Gastroesophageal sphincter (tissue), 4 donors: Measurements from ENCODE around the gene ARIH1. TPM values are rescaled to one million over a fixed set of nuclear protein-coding genes. Genes with fewer than 3 reads are reported as not detected.
"Not testable (repeated sequence)": the region's sequence is repeated elsewhere in the genome, so short reads cannot be mapped to it uniquely, and the experiment has no call there.

Experiments used
- ATAC-seq: fragments of 150-250 bp; one replicate; pipeline ENCODE4 v1.9.1; 2016; ENCODE audit warnings: mild to moderate bottlenecking, moderate library complexity
- H3K27ac ChIP-seq, 4 donors: fragments of 200-600 bp; sonication (generic) in 3 of 4; 1 replicate in 3 of 4; 2 replicates in 1 of 4; pipeline ENCODE4 v1.5.1; 2016 to 2019
- H3K27me3 ChIP-seq: fragments of 200-600 bp; sonication (generic); one replicate; pipeline ENCODE4 v1.5.1; 2019
- H3K36me3 ChIP-seq, 2 donors: fragments of 200-600 bp; sonication (generic); one replicate each; pipeline ENCODE4 v1.5.1; 2019; ENCODE audit warnings: control low read depth in 1 of 2
- H3K4me1 ChIP-seq, 3 donors: fragments of 200-600 bp; sonication (generic); 1 replicate in 2 of 3; 2 replicates in 1 of 3; pipeline ENCODE4 v1.5.1; 2016 to 2019; ENCODE audit warnings: control low read depth in 2 of 3
- H3K4me3 ChIP-seq, 2 donors: fragments of 200-600 bp; sonication (generic); one replicate each; pipeline ENCODE4 v1.5.1; 2019; ENCODE audit warnings: mild to moderate bottlenecking in 1 of 2, moderate library complexity in 1 of 2
- H3K9me3 ChIP-seq, 3 donors: fragments of 200-600 bp; sonication (generic); one replicate each; pipeline ENCODE4 v1.5.1; 2017 to 2019; ENCODE audit warnings: control low read depth in 2 of 3
- CTCF ChIP-seq, 4 experiments: fragments of 200-600 bp in 2 of 4; fragments of 450-650 bp in 2 of 4; sonication (generic) in 1 of 4; IDR thresholded peaks; one replicate each; pipeline ENCODE4 v1.5.1; 2017 to 2019; ENCODE audit warnings: antibody characterized with exemption in 4 of 4, mild to moderate bottlenecking in 2 of 4, moderate library complexity in 2 of 4
- EP300 ChIP-seq: sonication (generic); formaldehyde crosslinking; IDR thresholded peaks from one replicate; pipeline ENCODE4 v1.6.1; 2017; ENCODE audit warnings: antibody characterized with exemption, mild to moderate bottlenecking
- POLR2A ChIP-seq, 2 donors: fragments of 450-650 bp; IDR thresholded peaks; one replicate each; pipeline ENCODE4 v1.6.1; 2017; ENCODE audit warnings: antibody characterized with exemption in 2 of 2, mild to moderate bottlenecking in 2 of 2, moderate library complexity in 1 of 2
- POLR2AphosphoS5 ChIP-seq: sonication (generic); formaldehyde crosslinking; IDR thresholded peaks from one replicate; pipeline ENCODE4 v1.6.1; 2017; ENCODE audit warnings: antibody characterized with exemption
- WGBS, 2 donors: methylation state at CpG; one replicate each; pipeline ENCODE4 v1.1.5; 2018; ENCODE audit warnings: low coverage in 1 of 2; 5-methylcytosine and 5-hydroxymethylcytosine counted together
- total RNA-seq, 4 donors: library from RNA; depleted of rRNA; stranded (reverse); fragments of >200 nt; gene quantifications; one replicate each; pipeline ENCODE4 v1.1.0, GENCODE V29; 2016

ARIH1 gene
- total RNA-seq, 4 donors from 2014 or later, result 45.4 to 65.3 (median 56.4) TPM

- ATAC-seq, result no peak
- H3K9me3 ChIP-seq, result no peaks in the 10 kb centered on the region
- H3K4me1 ChIP-seq, result no peaks in the 10 kb centered on the region
- no peaks in the 10 kb centered on the region for H3K27me3 ChIP-seq
- peaks cover 0 to 10% of the 10 kb centered on the region in 2 donors for H3K36me3 ChIP-seq
- no peak for TF ChIP-seq EP300
- TF ChIP-seq CTCF (IDR thresholded peaks at IDR 0.05), result no peak
- no peak for TF ChIP-seq POLR2A (IDR thresholded peaks at IDR 0.05)
- no peak for TF ChIP-seq POLR2AphosphoS5
- 85 to 86% methylated on average over 2 to 6 of the region's 8 CpGs for WGBS, 2 donors
- H3K27ac ChIP-seq, result no peak overlapping the region
- no peak overlapping the region for H3K4me3 ChIP-seq
Observed at GRCh38 chr15:72609862-72610261, 135.7 kb downstream of the ARIH1 start.

GRCh38 chr15:72612324-72612723 lies 138.2 kb downstream of the ARIH1 start:
- not testable (repeated sequence) for H3K36me3 ChIP-seq, H3K4me1 ChIP-seq, H3K27ac ChIP-seq, H3K27me3 ChIP-seq, ATAC-seq, H3K9me3 ChIP-seq, H3K4me3 ChIP-seq
- WGBS, 2 donors, result 100% methylated on average over 1 of the region's 3 CpGs; no CpG with 5 or more reads in 1 of the 2 donors

DNA sequence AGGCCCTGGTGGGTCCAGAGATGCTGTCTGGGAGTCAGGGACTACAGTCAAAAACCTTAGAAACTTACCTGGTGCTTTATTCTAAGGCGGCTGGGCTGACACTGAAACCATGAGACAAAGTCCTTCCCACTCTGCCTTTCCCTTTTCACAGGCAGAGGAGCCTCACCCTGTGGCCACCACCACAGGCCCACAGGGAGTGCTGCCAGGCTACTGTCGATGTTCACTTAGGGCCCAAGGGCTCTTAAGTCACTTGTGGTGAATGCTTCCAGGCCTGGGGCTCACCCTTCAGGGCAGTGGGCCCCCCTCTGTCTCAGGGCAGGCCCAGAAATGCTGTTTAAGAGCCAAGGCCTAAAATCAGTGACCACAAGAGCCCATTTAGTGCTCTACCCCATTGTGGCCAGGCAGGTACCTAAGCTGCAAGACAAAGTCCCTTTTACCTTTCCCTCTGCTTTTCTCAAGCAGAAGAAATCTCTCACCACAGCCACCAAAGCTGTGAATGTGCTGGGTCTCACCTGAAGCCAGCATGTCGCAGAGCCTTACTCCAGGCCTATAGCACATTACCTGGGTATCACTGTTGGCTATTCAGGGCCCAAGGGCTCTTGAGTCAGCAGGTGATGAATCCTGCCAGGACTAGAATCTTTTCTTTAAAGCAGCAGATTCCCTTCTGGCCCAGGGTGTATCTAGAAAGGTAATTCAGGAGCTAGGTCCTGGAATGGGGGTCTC lies 140.8 kb downstream of the ARIH1 start:
- Histone ChIP-seq H3K4me1 (no peaks in the 10 kb centered on the region), H3K27me3 (no peaks in the 10 kb centered on the region), H3K4me3 (no peak overlapping the region), H3K27ac (no peak overlapping the region), H3K36me3 (no peaks in the 10 kb centered on the region), H3K9me3 (no peaks in the 10 kb centered on the region)
- TF ChIP-seq EP300 (no peak), POLR2A (IDR thresholded peaks at IDR 0.05) (no peak), CTCF (IDR thresholded peaks at IDR 0.05) (no peak), POLR2AphosphoS5 (no peak)
- 71 to 83% methylated on average over 2 of the region's 3 CpGs for WGBS, 2 donors
- no peak for ATAC-seq

DNA sequence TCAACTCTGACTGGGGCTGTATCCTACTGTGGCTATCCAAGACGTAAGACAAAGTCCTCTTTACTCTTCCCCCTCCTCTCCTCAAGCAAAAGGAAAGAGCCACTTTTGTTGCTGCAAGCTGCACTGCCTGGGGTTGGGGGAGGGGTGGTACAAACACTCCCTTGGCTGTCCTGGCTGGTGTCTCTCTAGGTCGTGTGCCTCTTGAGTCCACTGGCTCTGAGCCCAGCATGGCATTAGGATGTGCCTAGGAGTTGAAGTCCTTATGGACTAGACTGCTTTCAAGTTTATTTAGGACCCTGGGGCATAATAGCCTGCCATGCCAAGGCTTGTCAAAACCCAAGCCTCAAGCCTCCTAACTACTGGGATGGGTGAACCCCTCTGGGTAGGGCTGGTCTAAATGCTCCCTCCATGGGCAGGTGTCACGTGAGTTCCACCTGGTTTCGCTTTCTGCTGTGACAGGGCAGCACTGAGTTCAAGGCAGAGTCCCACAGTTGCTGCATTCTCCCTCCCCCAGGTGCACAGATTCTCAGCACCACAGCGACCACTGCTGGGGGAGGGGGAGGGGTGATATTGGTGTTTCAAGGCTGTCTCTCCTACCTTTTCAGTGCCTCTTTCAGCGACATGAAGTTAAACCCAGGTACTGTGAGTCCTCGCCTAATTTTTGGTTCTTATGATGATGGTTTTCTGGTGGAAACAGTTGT lies 141.6 kb downstream of the ARIH1 start:
- H3K4me1 ChIP-seq, H3K36me3 ChIP-seq, H3K27me3 ChIP-seq, H3K27ac ChIP-seq, H3K4me3 ChIP-seq, H3K9me3 ChIP-seq, ATAC-seq: not testable (repeated sequence)
- WGBS, 2 donors, result 44 to 75% methylated on average over 2 of the region's 7 CpGs

GRCh38 chr15:72616491-72617210 lies 142.5 kb downstream of the ARIH1 start:
- no peaks in the 10 kb centered on the region for H3K9me3 ChIP-seq
- 81 to 82% methylated on average over 5 to 7 of the region's 10 CpGs for WGBS, 2 donors
- H3K4me1 ChIP-seq, result no peaks in the 10 kb centered on the region
- no peak for ATAC-seq
- H3K27me3 ChIP-seq, result no peaks in the 10 kb centered on the region
- no peaks in the 10 kb centered on the region for H3K36me3 ChIP-seq
- no peak overlapping the region for H3K27ac ChIP-seq
- H3K4me3 ChIP-seq, result no peak overlapping the region
- no peak for TF ChIP-seq EP300
- TF ChIP-seq POLR2AphosphoS5, result no peak
- TF ChIP-seq POLR2A (IDR thresholded peaks at IDR 0.05), result no peak
- TF ChIP-seq CTCF (IDR thresholded peaks at IDR 0.05), result no peak

- H3K27ac ChIP-seq, H3K9me3 ChIP-seq, H3K27me3 ChIP-seq, H3K4me1 ChIP-seq, H3K4me3 ChIP-seq, ATAC-seq, H3K36me3 ChIP-seq: not testable (repeated sequence)
- 92 to 95% methylated on average over 2 of the region's 4 CpGs for WGBS, 2 donors
Observed at GRCh38 chr15:72623854-72624253, 149.7 kb downstream of the ARIH1 start.

DNA sequence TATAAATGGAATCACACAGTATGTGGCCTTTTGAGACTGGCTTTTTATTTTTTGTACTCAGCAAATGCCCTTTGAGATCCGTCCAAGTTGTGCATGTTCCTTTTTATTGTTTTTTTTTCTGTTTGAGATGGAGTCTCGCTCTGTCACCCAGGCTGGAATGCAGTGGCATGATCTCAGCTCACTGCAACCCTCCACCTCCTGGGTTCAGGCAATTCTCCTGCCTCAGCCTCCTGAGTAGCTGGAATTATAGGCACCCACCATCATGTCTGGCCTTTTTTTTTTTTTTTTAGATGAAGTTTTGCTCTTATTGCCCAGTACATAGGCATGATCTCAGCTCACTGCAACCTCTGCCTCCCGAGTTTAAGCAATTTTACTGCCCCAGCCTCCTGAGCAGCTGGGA lies 152.0 kb downstream of the ARIH1 start:
- not testable (repeated sequence) for H3K36me3 ChIP-seq, H3K4me3 ChIP-seq, H3K27ac ChIP-seq, ATAC-seq, H3K4me1 ChIP-seq, H3K27me3 ChIP-seq, H3K9me3 ChIP-seq
- 20 to 62% methylated on average over 1 to 3 of the region's 3 CpGs for WGBS, 2 donors

DNA sequence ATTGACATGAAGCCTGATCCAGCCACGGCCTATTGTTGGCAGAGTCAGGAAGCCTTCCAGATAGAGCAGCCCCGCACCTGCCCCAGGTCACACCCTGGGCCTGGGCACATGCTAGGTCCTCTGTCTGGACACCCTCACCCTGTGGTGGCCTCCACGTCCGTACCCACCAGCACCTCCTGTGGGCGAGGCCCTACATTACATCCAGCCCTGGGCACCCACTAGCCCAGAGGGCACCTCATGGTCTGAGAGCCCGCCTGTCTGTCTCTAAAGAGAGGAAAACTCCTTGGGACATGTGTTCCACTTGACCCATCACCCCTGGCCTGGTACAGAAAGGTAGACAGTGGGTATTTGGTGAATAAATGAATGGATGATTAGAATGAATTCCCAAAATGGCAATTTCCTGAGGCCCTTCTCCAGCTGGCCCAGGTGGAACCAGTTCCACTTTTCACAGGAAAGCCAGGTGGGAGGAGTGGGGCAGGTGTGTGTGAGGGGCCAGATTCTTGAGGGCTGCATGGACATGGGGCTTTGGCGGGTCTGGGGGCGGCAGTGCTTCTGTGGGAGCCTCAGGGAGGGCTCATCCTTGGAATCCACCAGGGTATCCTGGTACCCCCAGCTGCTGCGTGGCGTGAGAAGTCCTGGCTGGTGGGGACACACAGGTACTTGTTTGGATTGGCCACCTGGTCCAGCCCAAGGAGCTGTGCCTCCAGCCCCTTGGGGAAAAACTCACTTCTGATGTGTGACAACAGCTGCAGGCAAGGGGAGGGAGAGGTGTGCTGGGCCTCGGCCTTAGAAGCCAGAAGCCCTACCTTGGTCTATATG lies 154.3 kb downstream of the ARIH1 start:
- WGBS, 2 donors, result 93 to 100% methylated on average over 1 to 6 of the region's 11 CpGs
- H3K4me1 ChIP-seq, H3K27me3 ChIP-seq, H3K9me3 ChIP-seq, ATAC-seq, H3K27ac ChIP-seq, H3K4me3 ChIP-seq, H3K36me3 ChIP-seq: not testable (repeated sequence)

DNA sequence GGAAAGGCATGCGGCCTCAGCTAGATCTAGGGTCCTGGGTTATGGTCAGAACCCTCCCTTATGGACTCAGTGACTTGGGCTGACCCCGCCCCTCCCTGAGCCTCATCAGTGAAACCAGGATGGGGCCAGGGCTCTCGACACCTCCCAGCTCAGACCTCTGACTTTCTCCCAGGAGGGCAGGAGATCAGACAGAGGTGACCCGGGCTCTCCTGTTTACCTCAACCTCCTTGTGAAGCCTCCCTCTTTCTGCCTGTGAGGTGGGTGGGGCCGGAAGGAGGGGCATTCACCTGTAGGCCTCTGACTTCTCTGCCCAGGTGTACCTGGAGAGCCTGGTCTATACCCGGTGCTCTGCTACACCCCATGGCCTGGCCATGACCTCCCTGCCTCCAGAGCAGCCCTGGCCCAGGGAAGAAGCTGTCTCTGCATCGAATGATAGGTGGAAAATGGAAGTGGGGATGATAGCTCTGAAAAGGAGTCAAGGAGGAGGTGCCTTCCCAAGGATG lies 155.0 kb downstream of the ARIH1 start:
- WGBS, 2 donors, result no CpG with 5 or more reads among the region's 7 CpGs
- not testable (repeated sequence) for H3K4me1 ChIP-seq, ATAC-seq, H3K36me3 ChIP-seq, H3K9me3 ChIP-seq, H3K27me3 ChIP-seq, H3K4me3 ChIP-seq, H3K27ac ChIP-seq
